Inflammatory macrophage treated with lipopolysaccharide for 1 hour (primary cell): ENCODE results near the gene TEX9.

ENCODE experiments used
- DNase-seq, 2 donors: peaks; one replicate each; pipeline ENCODE4 v3.0.0-alpha.2; 2020 to 2022

TEX9 gene

GRCh38 chr15:56456229-56456628, 91.0 kb downstream of the TEX9 start:
- no peak for DNase-seq

GRCh38 chr15:56459096-56459495, 93.9 kb downstream of the TEX9 start:
- DNase-seq: no peak

GRCh38 chr15:56460071-56460470, 94.8 kb downstream of the TEX9 start:
- peak; percentile 20 to 22 for DNase-seq

- no peak for DNase-seq
These were observed 95.7 kb downstream of the TEX9 start for GRCh38 chr15:56460947-56461346.

- peak; percentile 92 to 94 for DNase-seq
These were observed 99.8 kb downstream of the TEX9 start, which contains the start of gene MNS1 for GRCh38 chr15:56464893-56465520. MNS1 (minus strand) TSS chr15:56465137; CDS start chr15:56464972, 165 bp downstream.

GRCh38 chr15:56467616-56468015, 102.4 kb downstream of the TEX9 start:
- DNase-seq: no peak

GRCh38 chr15:56468401-56468800, 103.2 kb downstream of the TEX9 start:
- peak; percentile 41 to 61 for DNase-seq

- DNase-seq: peak in 1 of 2 donors; percentile 12
These were observed 104.3 kb downstream of the TEX9 start for GRCh38 chr15:56469483-56469882.

- DNase-seq: no peak
These were observed 106.3 kb downstream of the TEX9 start for GRCh38 chr15:56471440-56472069.

GRCh38 chr15:56472278-56472677, 107.1 kb downstream of the TEX9 start:
- no peak for DNase-seq

- DNase-seq: no peak
These were observed 107.8 kb downstream of the TEX9 start for GRCh38 chr15:56473017-56473416.

GRCh38 chr15:56475351-56475750, 110.1 kb downstream of the TEX9 start:
- no peak for DNase-seq
